OCI-LY1 (cell line): ENCODE data around the gene UBR4.

Source experiments
- H2AFZ ChIP-seq: fragments of 200-600 bp; sonication (generic), shearing (Covaris generic); 2 replicates; pipeline ENCODE4 v1.6.0; 2014; ENCODE audit warnings: antibody characterized with exemption, mild to moderate bottlenecking, low read length
- H3F3A ChIP-seq: fragments of 200-600 bp; sonication (generic), shearing (Covaris generic); 2 replicates; pipeline ENCODE4 v1.6.0; 2014; ENCODE audit warnings: mild to moderate bottlenecking, antibody characterized with exemption, low read length, moderate library complexity; ENCODE audit not compliant: insufficient read depth
- H3K27ac ChIP-seq: fragments of 200-600 bp; sonication (generic); 2 replicates; pipeline ENCODE4 v1.5.1; 2014; ENCODE audit warnings: low read length, mixed run types, mild to moderate bottlenecking, low read depth; ENCODE audit not compliant: poor library complexity, severe bottlenecking
- H3K27me3 ChIP-seq: fragments of 200-600 bp; sonication (generic); 2 replicates; pipeline ENCODE4 v1.6.0; 2014; ENCODE audit warnings: antibody characterized with exemption, mild to moderate bottlenecking, low read length, moderate library complexity; ENCODE audit not compliant: insufficient read depth
- H3K36me3 ChIP-seq: fragments of 200-600 bp; sonication (generic); 2 replicates; pipeline ENCODE4 v1.6.1; 2014; ENCODE audit warnings: mild to moderate bottlenecking, antibody characterized with exemption, low read length, moderate library complexity, mixed read lengths; ENCODE audit not compliant: insufficient read depth
- H3K4me1 ChIP-seq: fragments of 200-600 bp; sonication (generic); 2 replicates; pipeline ENCODE4 v1.5.1; 2014; ENCODE audit warnings: mild to moderate bottlenecking, low read length, moderate library complexity; ENCODE audit not compliant: insufficient read depth, severe bottlenecking
- H3K4me2 ChIP-seq: fragments of 200-600 bp; sonication (generic), shearing (Covaris generic); 2 replicates; pipeline ENCODE4 v1.6.1; 2014; ENCODE audit warnings: low read length
- H3K4me3 ChIP-seq: fragments of 200-600 bp; sonication (generic); 2 replicates; pipeline ENCODE4 v1.5.1; 2014; ENCODE audit warnings: low read length, low read depth, mild to moderate bottlenecking, mixed read lengths; ENCODE audit not compliant: poor library complexity, severe bottlenecking
- H3K79me2 ChIP-seq: fragments of 200-600 bp; shearing (Covaris generic); 2 replicates; pipeline ENCODE4 v1.6.1; 2016; ENCODE audit warnings: mixed run types, low read length, mixed read lengths; ENCODE audit not compliant: insufficient read depth
- H3K9ac ChIP-seq: fragments of 200-600 bp; sonication (generic), shearing (Covaris generic); 2 replicates; pipeline ENCODE4 v1.6.1; 2014; ENCODE audit warnings: mild to moderate bottlenecking, low read length, mixed read lengths
- H3K9me2 ChIP-seq: fragments of 200-600 bp; sonication (generic), shearing (Covaris generic); 2 replicates; pipeline ENCODE4 v1.6.1; 2014; ENCODE audit warnings: low read depth, mild to moderate bottlenecking, low read length, mixed read lengths
- H3K9me3 ChIP-seq: fragments of 200-600 bp; shearing (Covaris generic); 2 replicates; pipeline ENCODE4 v1.6.1; 2014; ENCODE audit warnings: low read length, mixed read lengths
- H4K20me1 ChIP-seq: fragments of 200-600 bp; sonication (generic), shearing (Covaris generic); 2 replicates; pipeline ENCODE4 v1.6.0; 2016; ENCODE audit warnings: mild to moderate bottlenecking, low read length; ENCODE audit not compliant: insufficient read depth
- EZH2 ChIP-seq: fragments of 200-600 bp; sonication (generic), shearing (Covaris generic); IDR thresholded peaks from 2 replicates; pipeline ENCODE4 v1.8.0; 2017; ENCODE audit warnings: borderline replicate concordance, mixed run types, mild to moderate bottlenecking, antibody characterized with exemption, low read length, moderate library complexity, mixed read lengths
- TF ChIP-seq, protein P1 (sequence below): fragments of 200-600 bp; sonication (generic), shearing (Covaris generic); IDR thresholded peaks from 2 replicates; pipeline ENCODE4 v1.5.1; 2017; ENCODE audit warnings: mild to moderate bottlenecking, antibody characterized with exemption, low read length, moderate library complexity, mixed read lengths

Gene UBR4

GRCh38 chr1:19061798-19062197 lies 148.3 kb downstream of the UBR4 start:
- no peaks in the 10 kb centered on the region for H3K79me2 ChIP-seq
- H3K4me2 ChIP-seq: no peak overlapping the region
- no peaks in the 10 kb centered on the region for H3K36me3 ChIP-seq
- no peak for TF ChIP-seq EZH2
- H3K9me2 ChIP-seq: no peaks in the 10 kb centered on the region
- no peak overlapping the region for H2AFZ ChIP-seq
- no peaks in the 10 kb centered on the region for H4K20me1 ChIP-seq
- H3K27me3 ChIP-seq: 0 out of 2 replicates have a peak, but pooled peaks cover 7% of the 10 kb centered on the region
- H3K27ac ChIP-seq: no peak overlapping the region
- H3F3A ChIP-seq: no peaks in the 10 kb centered on the region
- no peak overlapping the region for H3K4me3 ChIP-seq
- H3K9ac ChIP-seq: no peak overlapping the region
- no peaks in the 10 kb centered on the region for H3K9me3 ChIP-seq
- no peaks in the 10 kb centered on the region for H3K4me1 ChIP-seq

DNA sequence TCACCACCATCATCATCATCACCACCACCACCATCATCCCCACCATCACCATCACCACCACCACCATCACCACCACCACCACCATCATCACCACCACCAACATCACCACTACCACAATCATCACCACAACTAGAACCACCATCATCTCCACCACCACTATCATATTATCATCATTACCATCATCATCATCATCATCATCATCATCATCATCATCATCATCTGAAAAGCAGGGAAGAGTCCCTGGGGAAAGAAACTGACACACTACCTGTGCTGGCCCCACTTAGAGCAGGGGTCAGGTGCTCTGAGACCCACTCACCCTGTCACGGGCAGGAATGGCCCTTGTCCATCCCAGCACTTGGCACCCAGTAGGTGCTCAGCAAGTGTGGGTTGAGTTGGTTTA lies 148.7 kb downstream of the UBR4 start:
- Histone ChIP-seq H3K27ac (no peak overlapping the region), H2AFZ (no peak overlapping the region), H3K9me3 (no peaks in the 10 kb centered on the region), H4K20me1 (no peaks in the 10 kb centered on the region), H3K4me1 (no peaks in the 10 kb centered on the region), H3K9me2 (no peaks in the 10 kb centered on the region), H3K27me3 (0 out of 2 replicates have a peak, but pooled peaks cover 5% of the 10 kb centered on the region), H3K36me3 (no peaks in the 10 kb centered on the region), H3F3A (no peaks in the 10 kb centered on the region), H3K4me2 (no peak overlapping the region), H3K4me3 (no peak overlapping the region), H3K9ac (no peak overlapping the region), H3K79me2 (no peaks in the 10 kb centered on the region)
- no peak for TF ChIP-seq EZH2
- TF ChIP-seq, protein P1, sequence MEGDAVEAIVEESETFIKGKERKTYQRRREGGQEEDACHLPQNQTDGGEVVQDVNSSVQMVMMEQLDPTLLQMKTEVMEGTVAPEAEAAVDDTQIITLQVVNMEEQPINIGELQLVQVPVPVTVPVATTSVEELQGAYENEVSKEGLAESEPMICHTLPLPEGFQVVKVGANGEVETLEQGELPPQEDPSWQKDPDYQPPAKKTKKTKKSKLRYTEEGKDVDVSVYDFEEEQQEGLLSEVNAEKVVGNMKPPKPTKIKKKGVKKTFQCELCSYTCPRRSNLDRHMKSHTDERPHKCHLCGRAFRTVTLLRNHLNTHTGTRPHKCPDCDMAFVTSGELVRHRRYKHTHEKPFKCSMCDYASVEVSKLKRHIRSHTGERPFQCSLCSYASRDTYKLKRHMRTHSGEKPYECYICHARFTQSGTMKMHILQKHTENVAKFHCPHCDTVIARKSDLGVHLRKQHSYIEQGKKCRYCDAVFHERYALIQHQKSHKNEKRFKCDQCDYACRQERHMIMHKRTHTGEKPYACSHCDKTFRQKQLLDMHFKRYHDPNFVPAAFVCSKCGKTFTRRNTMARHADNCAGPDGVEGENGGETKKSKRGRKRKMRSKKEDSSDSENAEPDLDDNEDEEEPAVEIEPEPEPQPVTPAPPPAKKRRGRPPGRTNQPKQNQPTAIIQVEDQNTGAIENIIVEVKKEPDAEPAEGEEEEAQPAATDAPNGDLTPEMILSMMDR: no peak

DNA sequence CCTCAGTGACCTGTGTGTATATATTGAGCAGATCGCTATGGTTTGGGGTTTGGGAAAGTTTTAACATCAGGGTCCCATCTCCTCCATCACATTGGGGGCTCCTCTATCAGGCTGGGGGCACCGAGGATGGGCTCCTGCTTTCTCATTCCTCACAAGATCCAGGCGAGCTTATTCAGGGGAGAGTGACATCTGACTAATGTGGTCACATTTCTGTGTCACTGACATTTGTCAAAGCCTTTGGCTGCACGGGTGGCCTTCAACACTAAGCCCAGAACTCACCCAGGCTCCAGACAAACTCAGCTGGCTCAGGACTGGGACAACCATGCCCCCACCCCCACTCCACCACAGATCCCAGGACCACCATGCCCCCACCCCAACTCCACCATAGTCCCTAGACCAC lies 150.3 kb downstream of the UBR4 start:
- Histone ChIP-seq H3K79me2 (no peaks in the 10 kb centered on the region), H3K9me2 (no peaks in the 10 kb centered on the region), H3K4me1 (no peaks in the 10 kb centered on the region), H3K9ac (no peak overlapping the region), H3F3A (no peaks in the 10 kb centered on the region), H3K27ac (no peak overlapping the region), H3K36me3 (no peaks in the 10 kb centered on the region), H3K4me3 (no peak overlapping the region), H4K20me1 (no peaks in the 10 kb centered on the region), H3K4me2 (no peak overlapping the region), H3K27me3 (0 out of 2 replicates have a peak, but pooled peaks cover 1% of the 10 kb centered on the region), H2AFZ (no peak overlapping the region), H3K9me3 (no peaks in the 10 kb centered on the region)
- TF ChIP-seq, protein P1: no peak
- TF ChIP-seq EZH2: no peak

DNA sequence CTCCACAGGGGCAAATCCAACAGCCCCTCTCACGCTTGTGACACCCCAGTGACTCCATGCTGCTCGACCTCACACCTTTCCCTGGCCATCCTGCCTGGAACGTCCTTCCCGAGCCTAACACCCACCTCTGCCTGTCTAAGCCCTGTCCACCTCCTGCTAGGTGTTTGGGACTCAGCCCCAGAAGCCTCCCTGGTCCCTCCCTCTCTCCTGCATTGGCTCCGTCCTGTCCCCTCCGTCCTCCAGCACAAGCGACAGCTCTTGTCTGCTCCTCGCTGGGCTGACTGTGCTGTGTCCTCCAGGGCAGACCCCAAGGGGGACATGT lies 151.6 kb downstream of the UBR4 start:
- no peaks in the 10 kb centered on the region for H3K9me2 ChIP-seq
- H3K36me3 ChIP-seq: no peaks in the 10 kb centered on the region
- TF ChIP-seq, protein P1: no peak
- TF ChIP-seq EZH2: no peak
- no peaks in the 10 kb centered on the region for H3F3A ChIP-seq
- no peak overlapping the region for H3K4me2 ChIP-seq
- H3K4me1 ChIP-seq: no peaks in the 10 kb centered on the region
- no peaks in the 10 kb centered on the region for H4K20me1 ChIP-seq
- H3K4me3 ChIP-seq: no peak overlapping the region
- H2AFZ ChIP-seq: no peak overlapping the region
- no peak overlapping the region for H3K9ac ChIP-seq
- H3K27ac ChIP-seq: no peak overlapping the region
- H3K79me2 ChIP-seq: no peaks in the 10 kb centered on the region
- H3K9me3 ChIP-seq: no peaks in the 10 kb centered on the region
- no peaks in the 10 kb centered on the region for H3K27me3 ChIP-seq
